HG02981 (cell line): ENCODE data around the gene SCCPDH.
"Not testable (repeated sequence)": the region's sequence is repeated elsewhere in the genome, so short reads cannot be mapped to it uniquely, and the experiment has no call there.

Experiments
- ATAC-seq: cut with Tn5 transposase; IDR thresholded peaks from one replicate; pipeline ENCODE4 v1.9.1; 2021; ENCODE audit warnings: mild to moderate bottlenecking, moderate library complexity; ENCODE audit not compliant: unreplicated experiment

Gene SCCPDH

GRCh38 chr1:246724016-246724730 lies at the start of gene SCCPDH:
Gene SCCPDH (plus strand): TSS chr1:246724409. CDS start chr1:246724423, 14 bp downstream.
- peak; percentile 94 for ATAC-seq

GRCh38 chr1:246677842-246678241 lies 46.4 kb upstream of the SCCPDH start:
- ATAC-seq: no peak

GRCh38 chr1:246678816-246679793 lies 45.1 kb upstream of the SCCPDH start:
- no peak for ATAC-seq

GRCh38 chr1:246679794-246680177 lies 44.4 kb upstream of the SCCPDH start:
- ATAC-seq: no peak

- no peak for ATAC-seq
Observed at GRCh38 chr1:246680190-246680589, 44.0 kb upstream of the SCCPDH start.

GRCh38 chr1:246680696-246681130 lies 43.5 kb upstream of the SCCPDH start:
- no peak for ATAC-seq

- ATAC-seq: no peak
Observed at GRCh38 chr1:246681900-246682895, 42.0 kb upstream of the SCCPDH start.

GRCh38 chr1:246683521-246683920 lies 40.7 kb upstream of the SCCPDH start:
- no peak for ATAC-seq

GRCh38 chr1:246687002-246687401 lies 37.2 kb upstream of the SCCPDH start:
- no peak for ATAC-seq

- peak; percentile 97 for ATAC-seq
Observed at GRCh38 chr1:246689409-246690008, 34.7 kb upstream of the SCCPDH start.

- ATAC-seq: no peak
Observed at GRCh38 chr1:246690100-246690499, 34.1 kb upstream of the SCCPDH start.

GRCh38 chr1:246691622-246692495 lies 32.4 kb upstream of the SCCPDH start:
- ATAC-seq: no peak

GRCh38 chr1:246694213-246694895 lies 29.9 kb upstream of the SCCPDH start:
- not testable (repeated sequence) for ATAC-seq

- ATAC-seq: no peak
Observed at GRCh38 chr1:246695136-246695535, 29.1 kb upstream of the SCCPDH start.

GRCh38 chr1:246695666-246696065 lies 28.5 kb upstream of the SCCPDH start:
- no peak for ATAC-seq

GRCh38 chr1:246698466-246699094 lies 25.6 kb upstream of the SCCPDH start:
- ATAC-seq: no peak

GRCh38 chr1:246699095-246699735 lies 25.0 kb upstream of the SCCPDH start:
- peak; percentile 100 for ATAC-seq

GRCh38 chr1:246703581-246703980 lies 20.6 kb upstream of the SCCPDH start:
- ATAC-seq: no peak
